GM18870 (cell line): ENCODE data around the gene KRTAP5-9.
"Not testable (repeated sequence)": the region's sequence is repeated elsewhere in the genome, so short reads cannot be mapped to it uniquely, and the experiment has no call there.

Experiments
- ATAC-seq: cut with Tn5 transposase; IDR thresholded peaks from one replicate; pipeline ENCODE4 v1.9.1; 2021; ENCODE audit warnings: moderate library complexity; ENCODE audit not compliant: unreplicated experiment

KRTAP5-9 gene

DNA sequence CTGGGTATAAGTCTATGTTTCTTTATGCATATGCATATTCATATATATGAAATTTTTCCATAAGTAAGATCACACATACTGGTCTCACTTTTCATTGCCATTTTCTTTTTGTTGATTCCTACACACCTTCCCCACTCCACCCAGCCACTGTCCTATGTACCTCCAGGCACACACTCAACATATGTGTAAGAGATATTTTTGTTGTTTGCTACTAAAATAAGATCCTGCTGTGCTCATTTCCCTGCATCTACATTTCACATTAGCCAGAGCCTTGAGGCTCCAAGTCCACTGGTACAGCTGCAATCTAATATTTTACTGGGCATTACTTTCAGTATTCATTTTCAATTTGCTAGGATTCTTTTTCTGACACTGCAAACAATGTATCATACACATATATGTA lies 9.0 kb downstream of the KRTAP5-9 start:
- no peak for ATAC-seq

DNA sequence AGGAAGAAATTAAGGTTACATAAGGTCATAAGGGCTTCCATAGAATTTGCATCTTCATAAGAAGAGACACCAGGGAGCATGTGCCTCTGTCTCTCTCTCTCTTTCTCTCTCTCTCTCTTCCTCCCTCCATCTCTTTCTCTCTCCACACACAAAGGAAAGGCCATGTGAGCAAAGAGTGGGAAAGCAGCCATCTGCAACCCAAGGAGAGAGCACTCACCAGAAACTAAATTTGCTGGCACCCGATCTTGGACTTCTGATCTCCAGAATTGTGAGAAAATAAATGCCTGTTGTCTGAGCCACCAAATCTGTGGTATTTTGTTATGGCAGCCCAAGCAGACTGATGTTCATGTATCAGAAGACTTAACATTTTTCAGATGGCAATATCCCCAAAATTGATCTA lies 10.8 kb downstream of the KRTAP5-9 start:
- no peak for ATAC-seq

GRCh38 chr11:71562120-71562519 lies 13.9 kb downstream of the KRTAP5-9 start:
- no peak for ATAC-seq

GRCh38 chr11:71563406-71563805 lies 15.2 kb downstream of the KRTAP5-9 start:
- ATAC-seq, result no peak

GRCh38 chr11:71564430-71564829 lies 16.2 kb downstream of the KRTAP5-9 start:
- no peak for ATAC-seq

GRCh38 chr11:71565263-71565662 lies 17.0 kb downstream of the KRTAP5-9 start, which contains the start of gene KRTAP5-10:
TSS of gene KRTAP5-10 (plus strand) at chr11:71565563. CDS start at chr11:71565588, 25 bp downstream.
- ATAC-seq, result no peak

GRCh38 chr11:71566081-71566620 lies 17.9 kb downstream of the KRTAP5-9 start:
- ATAC-seq, result no peak

DNA sequence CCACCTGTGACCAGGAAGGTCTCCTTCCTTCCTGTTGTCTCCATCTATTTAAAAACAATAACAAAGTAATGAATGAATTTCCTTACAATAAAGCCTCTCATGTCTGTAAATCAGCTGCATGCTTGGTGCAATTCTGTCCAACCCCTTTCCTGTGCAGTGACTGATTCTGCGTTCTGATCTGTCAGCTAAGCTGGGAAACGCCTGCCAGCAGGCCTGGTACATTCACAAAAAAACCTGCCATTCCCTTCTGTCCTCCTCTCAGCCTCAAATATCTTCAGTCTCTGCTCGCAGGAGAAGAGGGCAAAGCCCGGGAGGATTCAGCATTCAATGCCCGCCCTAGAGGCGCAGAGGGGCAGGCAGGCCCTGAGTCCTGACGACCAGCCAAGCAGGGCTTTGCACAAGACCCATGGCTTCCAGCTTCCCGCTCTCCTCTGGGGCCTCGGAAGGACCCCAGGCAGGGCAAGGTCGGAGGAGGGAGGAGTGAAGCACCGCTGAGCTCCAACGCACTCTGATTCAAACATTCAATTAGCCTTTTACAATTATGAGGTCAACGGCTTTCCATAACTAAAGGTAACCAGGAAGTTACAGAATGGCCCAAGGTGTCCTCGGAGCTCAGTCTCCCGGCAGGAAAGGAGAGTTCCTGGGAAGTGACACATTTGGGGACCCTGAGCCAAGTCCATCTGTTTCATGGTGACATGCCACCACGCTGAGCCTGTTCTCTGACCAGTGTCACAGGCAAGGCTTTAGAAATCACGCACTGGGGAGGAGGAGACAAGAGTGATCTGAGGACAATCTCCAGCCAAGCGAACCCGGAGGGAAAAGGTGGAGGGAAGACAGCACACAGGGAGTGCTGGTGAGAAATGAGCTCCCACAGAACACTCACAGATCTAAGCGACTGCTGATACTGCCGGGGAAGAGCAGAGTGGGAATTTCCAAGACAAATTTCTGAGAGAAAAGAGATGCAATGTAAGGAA lies 18.7 kb downstream of the KRTAP5-9 start:
- ATAC-seq, result not testable (repeated sequence)

GRCh38 chr11:71567633-71568032 lies 19.4 kb downstream of the KRTAP5-9 start:
- ATAC-seq, result not testable (repeated sequence)

GRCh38 chr11:71568704-71569349 lies 20.6 kb downstream of the KRTAP5-9 start:
- ATAC-seq, result no peak

GRCh38 chr11:71571101-71571850 lies 23.1 kb downstream of the KRTAP5-9 start:
- not testable (repeated sequence) for ATAC-seq

DNA sequence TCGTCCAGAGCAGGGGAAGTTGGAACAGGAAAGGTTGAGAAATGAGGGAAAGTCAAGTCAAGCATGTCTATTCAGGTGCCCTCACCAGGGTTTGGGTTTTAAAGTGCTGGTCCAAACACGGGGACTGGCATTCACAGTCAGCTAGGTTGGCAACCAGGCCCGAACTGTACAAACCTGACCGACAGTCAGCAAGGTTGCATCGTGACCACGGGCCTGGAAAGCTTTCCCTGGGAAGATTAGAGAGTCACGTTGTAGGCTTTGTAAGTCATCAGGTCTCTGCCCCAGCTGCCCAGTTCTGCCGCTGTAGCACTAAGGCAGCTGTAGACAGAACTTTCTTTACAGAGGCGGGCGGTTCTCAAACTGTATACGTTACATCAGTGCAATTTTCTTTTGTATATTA lies 24.6 kb downstream of the KRTAP5-9 start:
- ATAC-seq, result no peak

GRCh38 chr11:71574418-71574817 lies 26.2 kb downstream of the KRTAP5-9 start:
- no peak for ATAC-seq

DNA sequence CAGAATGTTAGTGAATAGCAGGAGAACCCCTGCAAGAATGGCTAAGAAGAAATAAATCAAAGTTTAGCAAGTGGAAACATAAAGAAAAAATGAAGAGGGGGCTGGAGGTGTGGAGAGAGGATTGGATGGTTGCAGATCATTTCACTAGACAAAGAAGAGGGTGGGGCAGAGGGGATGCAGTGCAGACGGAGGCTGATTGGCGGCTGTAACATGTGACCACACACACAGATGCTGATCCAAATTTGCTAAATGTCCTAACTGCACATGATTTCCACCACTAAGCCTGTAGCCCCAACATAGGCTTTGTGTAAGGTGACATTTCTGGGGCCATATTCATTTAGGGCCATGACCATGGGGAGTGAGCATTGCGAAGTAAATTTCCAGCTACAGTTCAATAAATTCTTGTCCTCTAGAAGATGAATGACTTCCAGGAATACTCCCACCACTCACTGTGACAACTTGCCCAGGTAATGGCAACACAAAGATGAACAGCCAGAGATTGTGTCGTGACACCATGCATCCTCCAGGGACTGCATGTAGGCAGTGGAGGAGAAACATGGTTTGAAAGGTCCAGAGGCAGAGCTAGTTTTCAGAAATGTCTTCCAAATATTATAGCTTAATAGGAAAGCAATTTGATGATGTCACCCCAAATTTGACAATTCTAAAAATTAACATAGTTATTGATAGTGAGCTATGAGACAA lies 27.7 kb downstream of the KRTAP5-9 start:
- ATAC-seq, result no peak

- not testable (repeated sequence) for ATAC-seq
Observed at GRCh38 chr11:71576688-71577465, 28.7 kb downstream of the KRTAP5-9 start.

GRCh38 chr11:71577469-71578004 lies 29.3 kb downstream of the KRTAP5-9 start:
- ATAC-seq, result no peak

- ATAC-seq, result not testable (repeated sequence)
Observed at GRCh38 chr11:71579513-71579912, 31.3 kb downstream of the KRTAP5-9 start.

DNA sequence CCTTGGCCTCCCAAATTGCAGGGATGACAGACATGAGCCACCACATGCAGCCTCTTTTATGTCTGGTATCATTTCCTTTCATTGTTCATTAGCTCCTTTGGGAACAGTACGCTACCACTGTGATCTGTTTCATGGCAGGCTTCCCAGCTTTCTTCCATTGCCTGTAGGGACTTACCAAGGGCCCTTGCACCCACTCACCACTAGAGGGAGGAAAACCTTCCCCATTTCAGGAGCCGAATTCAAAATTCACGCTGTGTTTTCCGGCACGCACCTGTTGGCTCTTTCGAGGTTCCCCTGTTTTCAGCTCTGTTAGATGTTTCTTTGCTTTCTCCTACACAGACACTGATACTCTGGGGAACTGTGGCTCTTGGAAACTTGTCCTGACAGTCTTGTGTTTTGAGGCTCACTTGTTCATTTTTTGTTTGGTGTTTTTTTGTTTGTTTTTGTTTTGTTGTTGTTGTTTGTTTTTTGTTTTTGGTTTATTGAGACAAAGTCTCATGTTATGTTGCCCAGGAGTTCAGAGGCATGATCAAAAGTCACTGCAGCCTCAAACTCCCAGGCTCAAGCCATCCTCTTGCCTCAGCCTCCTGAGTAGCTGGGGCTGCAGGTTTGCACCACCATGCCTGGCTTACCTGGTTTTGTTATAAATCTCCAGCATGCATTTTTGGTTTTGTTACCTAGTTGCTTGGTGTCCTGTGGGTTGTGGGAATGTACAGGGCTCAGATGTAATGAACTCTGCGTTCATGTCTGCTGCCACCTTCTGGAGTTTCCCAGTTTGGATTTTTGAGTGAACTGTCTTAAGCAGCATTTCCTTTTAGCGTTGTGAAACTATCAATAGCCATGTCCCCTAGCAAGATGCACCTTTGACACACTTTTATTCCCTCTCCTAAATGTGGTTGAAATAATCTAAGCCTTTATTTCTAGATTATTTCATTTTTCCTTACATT lies 32.1 kb downstream of the KRTAP5-9 start:
- ATAC-seq, result no peak
